ENCODE data around the gene SARDH.
A peak's percentile ranks its signal among the peaks of the same experiment; 100 is the strongest.
"Not testable (repeated sequence)": the region's sequence is repeated elsewhere in the genome, so short reads cannot be mapped to it uniquely, and the experiment has no call there.

The SARDH gene

GRCh38 chr9:133759146-133759900 lies 21.2 kb upstream of the SARDH start:
- no peak for DNase-seq

DNA sequence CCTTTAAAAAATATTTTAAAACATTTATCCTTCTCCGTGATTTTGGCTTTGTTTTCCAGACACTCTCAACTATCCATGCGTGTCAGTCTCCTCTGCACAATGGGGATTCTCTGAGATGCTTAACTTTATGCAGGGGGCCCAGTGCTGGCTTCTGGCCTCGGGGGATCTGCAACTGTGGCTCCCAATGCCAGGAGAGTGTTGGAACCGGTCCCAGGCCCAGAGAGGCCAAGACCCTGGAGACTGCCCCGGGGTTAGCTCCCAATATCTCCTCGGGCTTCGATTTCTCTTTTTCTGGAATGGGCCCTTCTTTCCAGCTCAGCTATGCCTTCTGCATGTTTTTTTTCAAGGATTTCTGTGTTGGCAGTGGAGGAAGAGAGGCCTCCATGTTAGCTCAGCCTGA lies 20.1 kb upstream of the SARDH start:
- no peak for DNase-seq

GRCh38 chr9:133754688-133755227 lies 16.6 kb upstream of the SARDH start:
- no peak for DNase-seq

DNA sequence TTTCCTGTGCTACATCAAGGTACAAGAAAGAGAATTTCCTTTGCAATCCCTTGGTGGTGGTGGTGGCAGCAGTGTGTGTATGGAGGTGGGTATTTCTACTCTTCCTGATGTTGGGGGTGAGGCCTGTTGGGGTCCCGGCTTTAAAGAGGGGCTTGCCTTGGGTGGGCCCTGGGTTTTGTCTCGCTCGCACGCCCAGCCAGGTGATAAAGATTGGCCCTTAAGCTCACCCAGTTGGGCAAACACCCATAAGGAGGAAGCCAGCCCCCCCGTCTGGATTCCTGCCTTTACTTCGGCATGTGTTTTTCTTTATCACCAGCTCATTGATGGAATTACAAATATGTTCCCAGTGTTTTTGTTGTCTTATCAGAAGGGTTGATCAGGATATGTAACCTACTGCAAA lies 16.0 kb upstream of the SARDH start:
- DNase-seq, result no peak

DNA sequence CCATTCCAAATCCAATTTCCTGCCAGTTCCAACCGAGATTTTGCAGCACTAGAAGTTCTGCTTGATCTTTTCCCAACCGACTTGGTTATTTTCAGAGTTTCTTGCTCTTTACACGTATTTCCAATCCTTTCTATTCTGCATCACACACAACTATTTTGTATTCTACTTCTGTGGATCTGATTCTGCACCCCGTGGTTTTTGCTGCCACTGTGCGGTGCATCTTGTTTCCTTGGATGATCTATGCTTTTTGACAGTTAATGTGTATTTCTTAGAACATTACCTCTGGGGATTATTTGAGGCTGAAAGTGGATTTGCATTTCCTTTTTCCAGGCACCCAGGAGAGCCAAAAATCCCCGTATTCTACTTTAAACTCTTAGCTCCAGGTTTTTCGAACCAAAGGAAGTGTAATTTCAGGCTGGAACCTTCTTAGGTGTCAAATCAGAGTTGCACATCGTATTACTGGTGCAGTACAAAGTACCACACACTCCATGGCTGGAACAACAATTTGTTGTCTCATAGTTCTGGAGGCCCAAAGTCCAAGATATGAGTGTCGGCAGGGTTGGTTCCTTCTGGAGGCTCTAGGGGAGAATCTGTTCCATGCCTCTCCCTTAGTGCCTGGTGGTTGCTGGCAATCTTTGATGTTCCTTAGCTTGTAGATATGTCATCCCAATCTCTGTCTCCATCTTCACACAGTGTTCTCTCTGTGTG lies 14.7 kb upstream of the SARDH start:
- no peak for DNase-seq

DNA sequence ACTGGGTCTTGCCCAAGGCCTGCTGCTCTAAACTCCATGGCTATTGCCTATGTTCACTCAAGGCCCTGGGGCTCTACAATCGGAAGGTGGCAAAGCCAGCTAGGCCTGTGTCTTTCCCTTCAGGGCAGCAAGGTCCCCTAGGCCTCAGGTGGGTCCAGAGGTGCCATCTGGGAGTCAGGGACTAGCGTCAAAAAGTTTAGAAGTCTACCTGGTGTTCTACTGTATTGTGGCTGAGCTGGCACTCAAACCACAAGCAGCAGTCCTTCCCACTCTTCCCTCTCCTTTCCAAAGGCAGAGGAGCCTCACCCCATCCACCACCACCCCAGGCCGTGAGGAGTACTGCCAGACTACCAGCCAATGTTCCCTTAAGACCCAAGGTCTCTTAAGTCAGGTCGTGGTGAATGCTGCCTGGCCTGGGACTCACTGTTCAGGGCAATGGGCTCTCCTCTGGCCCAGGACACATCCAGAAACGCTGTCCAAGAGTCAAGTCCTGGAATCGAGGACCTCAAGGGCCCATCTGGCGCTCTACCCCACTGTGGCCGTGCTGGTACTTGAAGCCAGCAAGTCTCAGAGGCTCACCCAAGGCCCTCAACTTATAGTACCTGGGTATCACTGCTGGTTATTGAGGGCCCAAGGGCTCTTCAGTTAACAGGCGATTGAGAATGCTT lies 13.0 kb upstream of the SARDH start:
- DNase-seq, result no peak

DNA sequence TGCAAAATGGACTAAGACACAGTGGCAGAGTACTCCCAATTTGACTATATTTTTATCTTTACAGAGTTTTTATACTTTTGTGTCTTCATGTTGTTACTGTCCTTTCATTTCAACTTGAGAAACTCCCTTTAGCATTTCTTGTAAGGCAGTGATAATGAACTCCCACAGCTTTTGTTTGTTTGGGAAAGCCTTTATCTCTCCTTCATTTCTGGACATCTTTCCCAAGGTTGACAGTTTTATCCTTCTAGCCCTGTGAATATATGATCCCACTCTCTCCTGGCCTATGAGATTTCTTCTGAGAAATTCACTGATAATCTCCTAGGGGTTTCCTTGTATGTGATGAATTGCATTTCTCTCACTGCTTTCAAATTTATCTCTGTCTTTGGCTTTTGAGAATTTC lies 9.2 kb upstream of the SARDH start:
- DNase-seq, result no peak

- not testable (repeated sequence) for DNase-seq
Observed at GRCh38 chr9:133744528-133744927, 6.4 kb upstream of the SARDH start.

DNA sequence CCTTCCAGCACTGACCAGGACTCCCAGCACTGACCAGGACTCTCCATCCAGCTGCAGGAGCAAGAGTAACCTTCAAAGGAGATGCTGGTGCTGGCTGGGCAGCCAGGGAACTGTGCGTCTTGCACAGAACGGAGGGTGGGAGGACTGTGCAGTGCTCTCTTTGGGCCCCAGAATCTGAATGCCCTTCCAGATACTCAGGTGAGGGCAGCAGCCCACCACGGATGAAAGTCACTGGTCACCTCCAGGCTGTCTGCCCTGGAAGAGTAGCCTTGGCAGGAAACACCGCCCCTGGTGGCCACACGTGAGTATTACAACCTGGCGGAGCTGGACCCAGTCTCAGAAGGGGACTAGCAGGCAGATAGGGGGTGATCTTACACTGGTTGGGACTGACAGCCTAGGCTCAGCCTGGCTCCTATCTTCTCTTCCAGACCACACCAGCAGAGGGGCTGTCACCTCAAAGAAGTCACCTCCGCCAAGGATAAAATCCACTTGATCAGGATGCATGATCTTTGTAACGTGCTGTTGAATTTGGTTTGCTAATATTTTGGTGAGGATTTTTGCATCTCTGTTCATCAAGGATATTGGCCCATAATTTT lies 4.8 kb upstream of the SARDH start:
- peak; percentile 88 for DNase-seq

GRCh38 chr9:133742251-133742650 lies 4.1 kb upstream of the SARDH start:
- DNase-seq, result no peak

- DNase-seq, result no peak
Observed at GRCh38 chr9:133741716-133742115, 3.6 kb upstream of the SARDH start.

GRCh38 chr9:133740911-133741310 lies 2.8 kb upstream of the SARDH start:
- no peak for DNase-seq

GRCh38 chr9:133739408-133740280 lies 1.5 kb upstream of the SARDH start:
- DNase-seq, result no peak

- DNase-seq, result no peak
Observed at GRCh38 chr9:133738640-133739225, 581 bp upstream of the SARDH start.

- DNase-seq, result peak; percentile 36
Observed at GRCh38 chr9:133737071-133737773, 930 bp downstream of the SARDH start.

GRCh38 chr9:133735931-133736330 lies 2.2 kb downstream of the SARDH start:
- no peak for DNase-seq

DNA sequence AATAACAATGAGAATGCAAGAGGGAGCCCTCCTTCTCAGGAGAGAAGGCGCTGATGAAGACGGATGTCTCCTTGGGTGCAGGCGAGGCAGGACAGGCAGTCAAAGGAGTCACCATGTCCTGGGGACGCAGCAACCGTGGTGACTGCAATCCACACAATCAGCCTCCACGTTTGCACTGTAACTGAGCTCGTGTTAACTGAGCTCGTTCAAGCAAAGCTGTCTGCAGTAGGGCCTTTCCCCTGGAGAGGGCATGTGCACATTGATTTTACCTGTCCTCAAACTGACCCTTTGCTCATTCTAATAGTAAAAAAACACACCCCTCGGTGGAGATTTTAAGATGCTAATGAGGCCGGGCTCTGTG lies 2.8 kb downstream of the SARDH start:
- DNase-seq, result no peak

DNA sequence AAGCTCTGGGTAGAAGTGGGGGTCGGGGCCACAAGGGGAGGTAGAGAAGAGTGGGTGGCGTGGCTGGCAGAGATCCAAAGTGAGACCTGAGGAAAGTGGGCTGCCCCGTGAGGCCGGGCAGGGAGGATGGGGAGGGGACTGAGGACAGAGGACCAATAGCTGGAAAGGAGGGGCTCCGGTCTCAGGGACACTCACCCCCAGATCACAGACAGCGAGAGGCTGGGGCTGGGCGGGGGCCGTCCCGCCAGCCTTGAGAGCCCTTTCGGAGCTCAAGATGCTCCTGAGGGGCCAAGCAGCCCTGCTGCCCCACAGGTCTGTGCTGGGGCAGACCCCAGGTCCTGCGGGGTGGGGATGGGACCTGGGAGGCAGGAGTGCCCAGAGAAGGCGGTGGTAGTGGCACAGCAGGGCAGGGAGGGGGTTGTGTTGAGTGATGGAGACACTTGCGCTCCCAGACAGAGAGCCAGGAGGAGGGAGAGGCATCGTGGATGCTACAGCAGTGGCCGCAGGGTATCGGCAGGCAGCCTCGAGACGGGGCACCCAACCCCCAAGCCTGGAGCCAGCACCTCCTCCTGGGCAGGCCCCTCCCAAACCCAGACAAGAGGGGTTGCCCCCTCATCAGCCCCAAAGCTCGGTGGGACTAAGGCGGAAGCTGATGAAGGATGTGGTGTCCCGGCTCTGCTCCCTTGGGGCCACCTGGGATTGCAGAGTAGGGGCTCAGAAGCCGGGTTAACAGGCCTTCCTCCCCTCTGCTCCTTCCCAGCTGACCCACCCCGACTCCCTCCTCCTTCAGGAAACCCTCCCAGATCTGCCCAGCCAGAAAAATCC lies 3.4 kb downstream of the SARDH start:
- DNase-seq, result no peak

DNA sequence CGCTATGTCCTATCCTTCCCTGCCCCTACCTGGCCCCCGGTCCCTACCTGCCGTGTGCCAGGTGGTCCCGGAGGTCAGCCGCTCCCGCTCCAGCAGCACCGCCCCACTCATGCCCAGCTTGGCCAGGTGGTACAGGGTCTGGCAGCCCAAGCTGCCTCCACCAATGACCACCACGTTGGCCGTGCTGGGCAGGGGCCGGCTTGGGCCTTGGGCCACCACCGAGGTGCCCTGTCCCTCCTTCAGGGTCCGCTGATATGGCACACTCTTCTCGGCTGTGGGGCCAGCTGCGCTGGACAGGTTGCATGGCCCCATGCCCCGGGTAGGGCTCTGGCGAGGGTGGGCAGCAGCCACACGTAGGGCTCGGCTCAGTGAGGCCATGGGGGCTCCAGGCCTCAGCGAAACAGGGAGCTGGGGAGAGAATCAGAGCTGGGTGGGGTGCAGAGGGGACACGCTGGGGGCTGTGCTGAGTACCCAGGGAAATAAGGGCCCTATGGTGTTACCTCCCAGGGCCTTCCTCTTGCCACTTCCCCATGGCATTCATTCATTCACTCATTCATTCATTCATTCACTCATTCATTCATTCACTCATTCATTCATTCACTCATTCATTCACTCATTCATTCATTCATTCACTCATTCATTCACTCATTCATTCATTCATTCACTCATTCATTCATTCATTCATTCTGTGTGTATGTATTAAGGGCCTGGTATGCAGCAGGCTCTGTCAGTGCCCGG lies 4.2 kb downstream of the SARDH start:
- DNase-seq, result no peak

GRCh38 chr9:133733421-133733795 lies 4.7 kb downstream of the SARDH start:
- no peak for DNase-seq
